ENCODE data around the gene PRF1.
"Not testable (repeated sequence)": the region's sequence is repeated elsewhere in the genome, so short reads cannot be mapped to it uniquely, and the experiment has no call there.

The PRF1 gene

DNA sequence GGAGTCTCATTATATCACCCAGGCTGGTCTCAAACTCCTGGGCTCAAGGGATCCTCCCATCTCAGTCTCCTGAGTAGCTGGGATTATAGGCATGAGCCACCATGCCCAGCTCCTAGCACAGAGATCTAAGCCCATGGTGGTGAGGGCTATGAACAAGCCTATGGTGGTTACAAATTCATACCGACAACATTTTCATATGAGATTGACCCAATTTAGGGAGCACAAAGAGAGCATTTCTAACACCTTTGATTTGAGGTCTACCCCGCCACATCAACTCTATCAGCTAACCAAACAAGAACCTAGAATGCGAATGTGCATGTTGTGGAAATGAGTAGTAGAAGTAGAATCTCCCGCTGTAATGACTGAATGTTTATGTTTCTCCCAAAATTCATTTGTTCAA lies 14.2 kb upstream of the PRF1 start:
- FAIRE-seq, result no peak

- FAIRE-seq, result no peak
Observed at GRCh38 chr10:70615784-70616522, 13.4 kb upstream of the PRF1 start.

- no peak for FAIRE-seq
Observed at GRCh38 chr10:70615211-70615610, 12.7 kb upstream of the PRF1 start.

DNA sequence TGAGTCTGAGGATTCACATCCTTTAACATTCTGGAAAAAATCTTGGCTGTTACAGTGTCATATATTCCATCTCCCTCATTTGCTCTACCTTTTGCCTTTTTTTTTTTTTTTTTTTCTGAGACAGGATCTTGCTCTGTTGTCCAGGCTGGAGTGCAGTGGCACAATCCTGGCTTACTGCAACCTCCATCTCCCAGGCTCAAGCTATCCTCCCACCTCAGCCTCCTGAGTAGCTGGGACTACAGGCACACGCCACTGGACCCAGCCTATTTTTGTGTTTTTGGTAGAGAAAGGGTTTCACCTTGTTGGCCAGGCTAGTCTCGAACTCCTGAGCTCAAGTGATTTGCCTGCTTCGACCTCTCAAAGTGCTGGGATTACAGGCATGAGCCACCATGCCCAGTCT lies 11.8 kb upstream of the PRF1 start:
- FAIRE-seq, result not testable (repeated sequence)

DNA sequence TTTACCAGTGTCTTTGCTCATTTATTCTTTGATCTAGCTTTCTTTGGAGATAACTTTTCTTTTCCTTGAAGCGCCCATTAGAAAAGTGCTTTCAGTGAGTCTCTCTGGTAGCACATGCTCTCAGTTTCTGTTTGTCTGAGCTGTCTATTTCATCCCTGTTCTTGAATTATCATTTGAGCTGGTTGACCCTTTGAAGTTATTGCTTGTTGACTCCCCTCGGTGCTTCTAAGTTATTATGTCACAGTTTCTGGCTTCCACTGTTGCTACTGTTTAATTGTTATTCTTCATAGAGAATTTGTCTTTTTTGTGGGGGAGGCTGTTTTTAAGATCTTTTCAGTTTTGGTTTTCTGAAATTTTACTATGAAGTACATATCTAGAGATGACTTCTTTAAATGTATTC lies 11.4 kb upstream of the PRF1 start:
- FAIRE-seq, result no peak

DNA sequence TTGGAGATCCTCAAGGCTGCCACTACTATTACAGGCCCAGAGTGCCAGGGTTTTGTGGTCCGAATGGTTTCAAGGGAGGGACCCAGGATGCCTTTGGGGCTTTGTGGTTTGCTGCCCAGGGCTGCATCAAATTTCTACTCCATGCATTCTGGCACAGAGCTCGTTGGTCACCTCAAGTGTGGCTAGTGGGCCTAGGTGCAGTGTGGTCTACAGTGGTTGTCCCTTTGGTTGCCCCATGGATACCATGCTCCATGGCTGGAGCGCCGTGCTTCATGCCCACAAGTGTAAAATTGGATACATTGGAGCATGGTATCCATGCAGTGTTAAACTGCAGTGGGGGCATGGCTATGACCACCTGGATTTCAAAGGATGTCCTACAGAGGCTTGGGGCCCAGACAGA lies 5.4 kb upstream of the PRF1 start:
- no peak for FAIRE-seq

DNA sequence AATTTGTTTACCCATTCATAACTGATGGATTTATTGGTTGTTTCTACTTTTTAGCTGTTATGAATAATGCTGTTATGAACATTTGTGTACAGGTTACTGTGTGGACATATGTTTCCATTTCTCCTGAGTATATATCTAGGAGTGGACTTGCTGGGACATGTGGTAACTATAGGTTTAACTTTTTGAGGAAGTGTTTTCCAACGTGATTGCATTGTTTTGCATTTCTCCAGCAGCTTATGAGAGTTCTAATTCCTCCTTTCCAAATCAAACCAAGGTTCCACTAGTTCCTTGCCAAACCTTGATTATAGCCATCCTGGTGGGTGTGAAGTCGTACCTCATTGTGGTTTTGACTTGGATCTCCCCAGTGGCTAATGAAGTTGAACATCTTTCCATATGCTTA lies 2.6 kb upstream of the PRF1 start:
- no peak for FAIRE-seq

DNA sequence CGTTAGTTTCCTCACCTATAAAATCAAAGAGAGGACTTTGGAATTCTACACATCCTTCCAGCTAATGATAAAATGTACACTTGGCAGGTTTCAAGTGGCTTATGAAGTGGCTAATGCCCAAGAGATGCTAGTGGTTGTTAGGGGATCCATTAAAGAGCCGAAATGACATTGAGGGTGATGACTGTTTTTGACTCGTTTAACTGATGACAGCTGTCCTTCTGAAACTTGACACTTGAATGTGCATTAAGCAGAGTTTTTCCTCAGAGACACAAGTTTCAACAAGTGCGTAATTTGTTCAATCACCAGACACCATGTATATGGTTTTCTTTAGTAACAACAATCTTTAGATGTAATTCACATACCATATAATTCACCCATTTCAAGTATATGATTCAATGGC lies 1.6 kb upstream of the PRF1 start:
- no peak for FAIRE-seq

DNA sequence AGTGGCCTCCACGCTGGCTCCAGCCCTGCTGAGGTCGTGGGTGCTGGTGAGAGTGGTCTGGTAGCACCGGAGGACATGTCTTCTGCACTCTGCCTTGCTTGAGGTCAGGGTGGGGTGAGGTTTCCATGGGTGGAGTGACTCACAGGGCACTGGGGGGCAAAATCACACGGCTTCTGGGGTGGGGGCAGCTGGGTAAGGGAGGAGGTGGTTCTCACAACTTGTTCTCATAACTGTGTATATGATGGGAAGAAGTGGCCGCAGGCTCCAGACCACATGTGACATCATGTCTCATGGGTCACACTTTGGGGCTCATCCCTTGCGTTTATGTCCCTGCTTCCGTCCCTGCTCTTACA lies 884 bp upstream of the PRF1 start:
- FAIRE-seq, result no peak

- no peak for FAIRE-seq
Observed at GRCh38 chr10:70601746-70602145, 795 bp downstream of the PRF1 start.

- FAIRE-seq, result no peak
Observed at GRCh38 chr10:70600512-70601395, 1.8 kb downstream of the PRF1 start.

GRCh38 chr10:70599791-70600190 lies 2.8 kb downstream of the PRF1 start:
- no peak for FAIRE-seq

- no peak for FAIRE-seq
Observed at GRCh38 chr10:70599319-70599718, 3.2 kb downstream of the PRF1 start.

DNA sequence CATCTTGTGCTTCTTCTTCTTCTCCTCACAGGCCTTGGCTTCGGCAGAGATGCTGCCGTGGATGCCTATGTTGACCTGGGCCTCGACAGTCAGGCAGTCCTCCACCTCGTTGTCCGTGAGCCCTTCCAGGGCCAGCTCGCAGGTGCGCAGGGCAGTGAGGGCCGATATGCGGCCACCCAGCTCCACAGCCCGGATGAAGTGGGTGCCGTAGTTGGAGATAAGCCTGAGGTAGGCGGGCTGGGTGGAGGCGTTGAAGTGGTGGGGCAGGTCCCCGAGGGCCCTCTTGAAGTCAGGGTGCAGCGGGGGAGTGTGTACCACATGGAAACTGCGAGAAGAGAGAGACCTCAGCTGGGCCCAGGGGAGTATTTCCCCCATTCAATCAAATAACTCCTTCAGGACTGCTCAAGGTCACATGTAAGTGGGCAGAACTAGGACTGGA lies 3.7 kb downstream of the PRF1 start:
- FAIRE-seq, result no peak

DNA sequence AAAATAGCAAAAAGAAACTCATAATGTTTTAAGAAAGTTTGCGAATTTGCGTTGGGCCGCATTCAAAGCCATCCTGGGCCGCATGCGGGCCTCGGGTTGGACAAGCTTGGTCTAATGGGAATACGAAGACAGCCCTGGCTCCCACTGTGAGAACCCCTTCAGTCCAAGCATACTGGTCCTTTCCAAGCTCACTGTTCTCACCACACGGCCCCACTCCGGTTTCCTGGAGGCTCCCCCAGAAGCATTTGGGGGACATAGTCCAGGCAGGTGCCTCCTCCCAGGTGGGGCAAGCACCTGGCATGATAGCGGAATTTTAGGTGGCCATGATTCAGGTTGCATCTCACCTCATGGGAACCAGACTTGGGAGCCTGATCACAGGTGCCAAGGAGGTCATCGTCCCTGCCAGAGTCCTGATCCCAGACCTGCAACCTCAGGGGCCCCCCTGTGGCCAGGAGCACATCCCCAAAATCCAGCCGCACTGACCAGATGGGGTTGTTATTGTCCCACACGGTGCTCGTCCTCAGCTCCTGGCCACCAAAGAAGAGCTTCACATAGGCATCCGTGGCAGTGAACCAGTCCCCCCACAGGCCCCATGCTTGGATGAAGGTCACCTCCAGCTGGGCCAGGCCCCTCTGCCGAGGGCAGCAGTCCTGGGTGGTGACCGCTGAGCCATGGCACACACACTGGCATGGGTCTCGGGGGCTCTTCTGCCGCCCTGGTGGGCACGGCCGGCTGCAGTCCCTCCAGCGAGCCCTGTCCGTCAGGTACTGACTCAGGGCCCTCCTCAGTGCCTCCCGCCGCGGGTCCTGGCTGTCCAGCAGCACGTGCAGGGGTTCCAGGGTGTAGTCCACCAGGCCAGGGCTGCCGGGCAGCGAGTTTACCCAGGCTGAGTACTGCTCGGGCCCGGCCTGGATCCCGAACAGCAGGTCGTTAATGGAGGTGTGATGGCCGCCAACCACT lies 4.4 kb downstream of the PRF1 start:
- FAIRE-seq, result no peak

GRCh38 chr10:70596860-70597809 lies 5.4 kb downstream of the PRF1 start:
- FAIRE-seq, result no peak

DNA sequence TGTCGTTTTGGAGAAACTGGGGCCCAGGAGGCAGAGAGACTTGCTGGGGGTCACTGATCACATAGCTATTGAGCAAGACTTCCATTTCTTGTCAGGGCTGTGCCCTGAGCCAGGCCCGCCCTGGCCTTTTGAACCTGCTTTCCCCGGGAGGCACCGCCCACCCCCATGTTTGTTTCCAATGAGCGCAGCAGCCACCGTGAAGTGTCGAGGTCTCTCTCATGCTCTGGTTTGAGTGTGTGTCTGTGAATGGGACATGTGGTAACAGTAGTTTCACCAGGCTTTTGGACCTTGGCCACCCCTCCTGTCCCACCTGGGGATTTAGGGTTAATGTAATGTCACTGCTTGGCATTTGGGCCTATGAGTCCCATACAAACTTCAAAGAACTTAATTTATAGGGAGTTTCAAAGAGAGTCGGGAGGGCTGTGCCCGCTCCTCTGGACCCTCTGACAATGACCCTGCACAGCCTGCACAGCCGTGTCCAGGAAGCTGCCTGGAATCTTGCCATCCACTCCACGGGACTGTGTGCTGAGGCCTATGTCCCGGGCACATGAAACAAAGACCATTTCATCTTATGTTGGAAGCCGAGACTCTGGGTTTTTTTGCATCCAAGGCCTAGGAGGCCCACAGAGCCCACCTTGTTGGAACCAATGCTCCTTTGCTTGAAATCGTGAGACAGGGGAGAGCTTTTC lies 6.3 kb downstream of the PRF1 start:
- no peak for FAIRE-seq

- no peak for FAIRE-seq
Observed at GRCh38 chr10:70595566-70596016, 7.0 kb downstream of the PRF1 start.

DNA sequence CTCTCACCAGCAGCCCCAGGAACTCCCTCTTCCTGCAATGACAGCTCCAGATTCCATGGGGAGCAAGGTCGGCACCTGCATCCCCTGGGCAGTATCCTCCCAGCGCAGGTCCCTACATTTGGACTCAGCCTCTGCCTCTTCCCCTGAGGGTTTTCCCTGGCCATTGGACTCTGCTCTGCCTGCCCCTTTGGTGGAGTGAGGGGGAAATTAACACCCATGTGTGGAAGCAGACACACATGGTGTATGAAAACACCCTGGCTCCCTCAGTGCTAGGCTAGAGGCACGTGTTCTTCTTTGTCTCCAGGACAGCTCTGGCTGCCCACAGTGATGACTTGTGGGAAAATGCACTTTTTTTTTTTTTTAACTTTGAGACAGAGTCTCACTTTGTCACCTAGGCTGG lies 8.4 kb downstream of the PRF1 start:
- no peak for FAIRE-seq

- FAIRE-seq, result no peak
Observed at GRCh38 chr10:70593513-70593890, 9.0 kb downstream of the PRF1 start.
